Amniotic epithelial cell (primary cell): ENCODE data around the gene MCHR1.
A peak's percentile ranks its signal among the peaks of the same experiment; 100 is the strongest.

ENCODE experiments used
- DNase-seq: peaks from one replicate; pipeline ENCODE4 v3.0.0-alpha.2; 2010; ENCODE audit warnings: low read depth

Gene MCHR1

DNA sequence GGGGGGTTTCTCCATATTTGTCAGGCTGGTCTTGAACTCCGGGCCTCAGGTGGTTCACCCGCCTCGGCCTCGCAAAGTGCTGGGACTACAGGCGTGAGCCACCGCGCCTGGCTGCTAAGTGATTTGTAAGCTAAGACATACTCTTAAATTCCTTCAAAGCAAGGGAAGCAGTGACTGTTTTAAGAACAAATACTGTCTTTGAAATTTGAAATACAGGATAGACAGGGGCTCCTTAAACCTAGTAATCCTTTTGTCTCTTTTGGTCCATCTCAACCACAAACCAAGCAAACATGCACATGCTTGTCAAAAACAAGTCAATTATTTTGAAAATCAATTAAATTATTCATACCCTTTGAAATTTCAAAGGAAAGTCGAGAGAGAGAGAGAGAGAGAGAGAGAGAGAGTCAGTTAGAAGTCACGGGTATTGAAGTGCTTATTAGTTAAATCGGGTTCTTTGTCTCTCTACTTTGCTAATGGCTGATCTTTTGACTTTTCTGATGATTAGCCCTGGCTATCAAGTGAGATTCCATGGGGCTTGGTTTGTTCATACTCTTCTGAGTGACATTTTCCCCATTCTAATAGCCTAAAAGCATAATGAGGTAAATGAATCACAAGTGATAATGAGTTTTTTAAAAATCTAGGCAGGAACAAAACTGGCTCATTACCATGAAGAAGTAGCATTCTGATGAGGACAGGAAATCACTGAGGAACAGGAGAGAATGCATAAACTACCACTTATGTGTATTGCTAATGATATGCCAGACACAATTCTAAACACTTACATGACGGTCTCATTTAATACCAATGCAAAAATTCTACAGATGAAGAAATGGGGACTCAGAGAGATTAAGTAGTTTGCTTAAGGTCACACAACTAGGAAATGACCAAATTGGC lies 48.0 kb downstream of the MCHR1 start:
- no peak for DNase-seq

DNA sequence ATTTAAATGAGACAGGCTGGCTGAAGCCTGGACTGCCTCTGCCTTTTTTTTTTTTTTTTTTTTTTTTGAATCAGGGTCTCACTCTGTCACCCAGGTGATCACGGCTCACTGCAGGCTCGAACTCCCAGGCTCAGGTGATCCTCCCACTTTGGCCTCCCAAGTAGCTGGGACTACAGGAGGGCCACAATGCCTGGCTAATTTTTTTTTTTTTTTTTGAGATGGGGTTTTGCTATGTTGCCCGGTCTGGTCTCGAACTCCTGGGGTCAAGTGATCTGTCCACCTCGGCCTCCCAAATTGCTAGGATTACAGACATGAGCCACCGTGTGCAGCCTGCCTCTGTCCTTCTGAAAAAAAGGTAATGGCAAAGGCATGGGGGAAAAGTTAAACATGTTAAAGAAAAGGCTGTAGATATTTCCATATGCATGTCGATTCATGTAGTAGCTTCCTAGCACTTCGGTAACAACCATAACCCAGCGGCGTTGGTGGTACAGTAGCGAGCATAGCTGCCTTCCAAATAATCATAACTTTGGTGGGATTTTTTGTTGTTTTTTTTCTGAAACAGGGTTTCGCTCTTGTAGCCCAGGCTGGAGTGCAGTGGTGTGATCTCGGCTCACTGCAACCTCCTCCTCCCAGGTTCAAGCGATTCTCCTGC lies 48.8 kb downstream of the MCHR1 start:
- DNase-seq = no peak

DNA sequence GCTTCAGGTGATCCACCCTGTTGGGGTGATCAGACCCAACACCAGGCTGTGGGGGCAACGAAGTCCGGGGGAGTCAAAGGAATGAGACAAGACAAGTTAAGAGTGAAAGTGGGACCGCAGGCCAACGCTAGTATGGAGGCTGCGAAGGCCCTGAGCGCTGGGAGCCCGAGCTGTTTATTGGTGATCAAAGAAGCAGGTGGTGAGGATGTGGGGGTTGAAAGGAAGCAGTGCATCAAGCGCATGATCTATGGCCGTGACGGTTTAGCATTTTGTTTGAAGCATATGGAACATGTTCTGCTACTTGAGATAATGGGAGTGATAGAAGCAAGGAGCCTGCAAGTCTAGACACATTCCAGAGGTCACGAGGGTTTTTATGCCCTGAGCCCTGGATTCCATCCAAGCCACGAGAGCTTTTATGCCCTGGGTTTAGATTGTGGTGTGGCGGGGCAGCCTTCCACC lies 49.5 kb downstream of the MCHR1 start:
- DNase-seq = peak; percentile 96

DNA sequence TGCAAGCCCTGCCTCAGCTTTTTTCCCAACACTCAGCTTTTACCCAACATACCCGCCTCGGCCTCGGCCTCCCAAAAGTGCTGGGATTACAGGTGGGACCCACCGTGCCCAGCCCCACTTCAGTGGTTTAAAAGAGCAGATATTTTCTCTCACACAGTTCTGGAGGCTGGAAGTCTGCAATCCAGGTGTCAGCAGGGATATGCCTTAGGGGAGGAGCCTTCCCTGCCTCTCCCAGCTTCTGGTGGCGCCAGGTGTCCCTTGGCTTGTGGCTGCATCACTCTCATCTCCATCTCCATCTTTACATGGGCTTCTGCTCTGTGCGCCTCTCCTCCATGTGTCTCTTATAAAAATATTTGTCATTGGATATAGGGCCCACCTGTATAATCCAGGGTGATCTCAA lies 50.0 kb downstream of the MCHR1 start:
- no peak for DNase-seq
